MM.1S (cell line): Measurements from ENCODE around the gene MEGF11.

ENCODE experiments used
- DNase-seq: peaks from one replicate; pipeline ENCODE4 v3.0.0-alpha.2; 2015
- H2AFZ ChIP-seq: fragments of 300-600 bp; sonication (generic); 2 replicates; pipeline ENCODE4 v1.6.0; 2016; ENCODE audit warnings: antibody characterized with exemption, low read length
- H3F3A ChIP-seq: fragments of 300-600 bp; sonication (generic); 2 replicates; pipeline ENCODE4 v1.6.1; 2016; ENCODE audit warnings: mild to moderate bottlenecking, antibody characterized with exemption, low read length, moderate library complexity, mixed read lengths; ENCODE audit not compliant: insufficient read depth
- H3K27ac ChIP-seq: fragments of 300-600 bp; sonication (generic); 2 replicates; pipeline ENCODE4 v1.5.1; 2016; ENCODE audit warnings: mild to moderate bottlenecking, low read length
- H3K27me3 ChIP-seq: fragments of 300-600 bp; sonication (generic); replicated peaks from 2 replicates; pipeline ENCODE4 v1.6.0; 2016; ENCODE audit warnings: low read length; ENCODE audit not compliant: insufficient read depth
- H3K36me3 ChIP-seq: fragments of 300-600 bp; sonication (generic); replicated peaks from 2 replicates; pipeline ENCODE4 v1.6.1; 2016; ENCODE audit warnings: mild to moderate bottlenecking, low read length, mixed read lengths; ENCODE audit not compliant: insufficient read depth
- H3K4me1 ChIP-seq: fragments of 300-600 bp; sonication (generic); 2 replicates; pipeline ENCODE4 v1.6.1; 2016; ENCODE audit warnings: low read length, mixed read lengths
- H3K4me2 ChIP-seq: fragments of 300-600 bp; sonication (generic); 2 replicates; pipeline ENCODE4 v1.6.0; 2016; ENCODE audit warnings: low read depth, low read length
- H3K4me3 ChIP-seq: fragments of 300-600 bp; sonication (generic); 2 replicates; pipeline ENCODE4 v1.5.1; 2016; ENCODE audit warnings: low read length, mixed read lengths
- H3K79me2 ChIP-seq: fragments of 300-600 bp; sonication (generic); 2 replicates; pipeline ENCODE4 v1.6.1; 2016; ENCODE audit warnings: mixed run types, low read length, mixed read lengths
- H3K9ac ChIP-seq: fragments of 300-600 bp; sonication (generic); 2 replicates; pipeline ENCODE4 v1.6.1; 2016; ENCODE audit warnings: low read length, mixed read lengths
- H3K9me2 ChIP-seq: fragments of 300-600 bp; sonication (generic); replicated peaks from 2 replicates; pipeline ENCODE4 v1.6.1; 2016; ENCODE audit warnings: mild to moderate bottlenecking, low read length, mixed read lengths; ENCODE audit not compliant: insufficient read depth
- H3K9me3 ChIP-seq: fragments of 300-600 bp; sonication (generic); replicated peaks from 2 replicates; pipeline ENCODE4 v1.6.1; 2016; ENCODE audit warnings: mild to moderate bottlenecking, low read length, mixed read lengths; ENCODE audit not compliant: insufficient read depth
- H4K20me1 ChIP-seq: fragments of 300-600 bp; sonication (generic); 2 replicates; pipeline ENCODE4 v1.6.1; 2016; ENCODE audit warnings: mild to moderate bottlenecking, low read length, moderate library complexity, mixed read lengths; ENCODE audit not compliant: insufficient read depth
- CTCF ChIP-seq: fragments of 300-600 bp; sonication (generic); IDR thresholded peaks from 2 replicates; pipeline ENCODE4 v1.5.1; 2016; ENCODE audit warnings: antibody characterized with exemption, low read length, mixed read lengths
- EZH2 ChIP-seq: fragments of 300-600 bp; sonication (generic); optimal IDR thresholded peaks from 2 replicates; pipeline ENCODE3; 2017; ENCODE audit warnings: low read depth, mild to moderate bottlenecking, antibody characterized with exemption, low read length, mixed read lengths
- EZH2phosphoT487 ChIP-seq: fragments of 300-600 bp; sonication (generic); IDR thresholded peaks from 2 replicates; pipeline ENCODE4 v1.6.1; 2018; ENCODE audit warnings: antibody characterized with exemption, low read length

The MEGF11 gene

GRCh38 chr15:65986416-65986815 is 267.1 kb downstream of the MEGF11 start:
- Histone ChIP-seq H3K4me2 (no peak overlapping the region), H3K4me3 (no peak overlapping the region), H3K36me3 (no peaks in the 10 kb centered on the region), H4K20me1 (no peaks in the 10 kb centered on the region), H3F3A (no peaks in the 10 kb centered on the region), H3K4me1 (no peaks in the 10 kb centered on the region), H3K27ac (no peak overlapping the region), H3K79me2 (no peaks in the 10 kb centered on the region), H3K9ac (no peak overlapping the region), H2AFZ (no peak overlapping the region), H3K9me2 (no peaks in the 10 kb centered on the region), H3K9me3 (no peaks in the 10 kb centered on the region), H3K27me3 (peaks cover 14% of the 10 kb centered on the region)
- DNase-seq: no peak
- no peak for TF ChIP-seq CTCF
- no peak for TF ChIP-seq EZH2phosphoT487
- TF ChIP-seq EZH2: no peak

- Histone ChIP-seq H3K4me3 (no peak overlapping the region), H3K27ac (no peak overlapping the region), H3K36me3 (no peaks in the 10 kb centered on the region), H3K79me2 (no peaks in the 10 kb centered on the region), H3K9ac (no peak overlapping the region), H3K4me2 (no peak overlapping the region), H3F3A (no peaks in the 10 kb centered on the region), H3K27me3 (peaks cover 14% of the 10 kb centered on the region; the same call in 1 of the 2 replicates), H2AFZ (no peak overlapping the region), H3K9me2 (no peaks in the 10 kb centered on the region), H4K20me1 (no peaks in the 10 kb centered on the region), H3K4me1 (no peaks in the 10 kb centered on the region), H3K9me3 (no peaks in the 10 kb centered on the region)
- TF ChIP-seq EZH2phosphoT487 (no peak), EZH2 (no peak), CTCF (no peak)
- DNase-seq: no peak
Measured at GRCh38 chr15:65985387-65985786, 268.2 kb downstream of the MEGF11 start.

GRCh38 chr15:65982627-65983322 is 270.8 kb downstream of the MEGF11 start:
- TF ChIP-seq EZH2phosphoT487: no peak
- no peak for TF ChIP-seq CTCF
- TF ChIP-seq EZH2: no peak
- H3K27ac ChIP-seq: no peak overlapping the region
- H3K36me3 ChIP-seq: no peaks in the 10 kb centered on the region
- no peak overlapping the region for H3K4me3 ChIP-seq
- H3F3A ChIP-seq: no peaks in the 10 kb centered on the region
- no peak overlapping the region for H2AFZ ChIP-seq
- no peaks in the 10 kb centered on the region for H3K9me2 ChIP-seq
- DNase-seq: no peak
- peaks cover 14% of the 10 kb centered on the region; the same call in 1 of the 2 replicates for H3K27me3 ChIP-seq
- no peaks in the 10 kb centered on the region for H3K79me2 ChIP-seq
- peak overlapping the region; percentile 57 for H3K4me2 ChIP-seq
- H4K20me1 ChIP-seq: no peaks in the 10 kb centered on the region
- H3K4me1 ChIP-seq: no peaks in the 10 kb centered on the region
- no peaks in the 10 kb centered on the region for H3K9me3 ChIP-seq
- no peak overlapping the region for H3K9ac ChIP-seq
